ENCODE data around the gene MTUS2. TPM values are rescaled to one million over a fixed set of nuclear protein-coding genes. Genes with fewer than 3 reads are reported as not detected.

The MTUS2 gene
- total RNA-seq, 1 donor from 2014 or later, result not detected

DNA sequence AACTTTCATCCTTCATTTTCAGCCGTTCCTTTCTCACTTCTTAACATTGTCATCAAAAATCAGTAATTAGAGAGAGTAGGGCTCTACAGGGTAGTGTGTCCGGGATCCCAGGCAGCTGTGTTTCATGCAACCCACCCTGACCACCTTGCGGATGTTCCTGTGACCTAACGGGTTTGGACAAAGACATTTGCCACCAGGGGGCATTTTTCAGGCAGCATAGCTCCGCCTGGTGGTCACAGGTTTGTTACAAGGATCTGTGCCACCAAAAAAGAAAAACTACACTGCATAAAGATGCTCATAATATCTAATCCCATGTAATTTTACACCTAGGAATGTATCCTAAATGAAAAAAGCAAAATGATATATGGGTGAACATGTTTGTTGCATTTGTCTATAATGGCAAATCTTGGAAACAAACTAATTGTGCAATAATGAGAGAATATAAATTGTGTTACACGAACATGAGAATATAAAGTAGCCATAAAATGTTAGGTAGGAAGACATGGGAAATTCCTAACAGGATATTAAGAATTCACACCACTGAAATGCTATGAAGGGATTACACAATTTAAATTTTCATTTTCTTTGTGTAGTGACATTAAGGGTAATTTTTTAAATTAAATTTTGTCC lies 652.3 kb downstream of the MTUS2 start:
- Histone ChIP-seq H3K36me3 (ENCODE audit: control insufficient read depth, insufficient read depth, low read length) (no peaks in the 10 kb centered on the region), H3K4me3 (ENCODE audit: low read depth, low read length) (no peak overlapping the region), H3K27me3 (ENCODE audit: control insufficient read depth, insufficient read depth, low read length) (no peaks in the 10 kb centered on the region)
- FAIRE-seq (no peak), DNase-seq (ENCODE audit: low read depth) (peak; percentile 58)
- TF ChIP-seq, protein P1, sequence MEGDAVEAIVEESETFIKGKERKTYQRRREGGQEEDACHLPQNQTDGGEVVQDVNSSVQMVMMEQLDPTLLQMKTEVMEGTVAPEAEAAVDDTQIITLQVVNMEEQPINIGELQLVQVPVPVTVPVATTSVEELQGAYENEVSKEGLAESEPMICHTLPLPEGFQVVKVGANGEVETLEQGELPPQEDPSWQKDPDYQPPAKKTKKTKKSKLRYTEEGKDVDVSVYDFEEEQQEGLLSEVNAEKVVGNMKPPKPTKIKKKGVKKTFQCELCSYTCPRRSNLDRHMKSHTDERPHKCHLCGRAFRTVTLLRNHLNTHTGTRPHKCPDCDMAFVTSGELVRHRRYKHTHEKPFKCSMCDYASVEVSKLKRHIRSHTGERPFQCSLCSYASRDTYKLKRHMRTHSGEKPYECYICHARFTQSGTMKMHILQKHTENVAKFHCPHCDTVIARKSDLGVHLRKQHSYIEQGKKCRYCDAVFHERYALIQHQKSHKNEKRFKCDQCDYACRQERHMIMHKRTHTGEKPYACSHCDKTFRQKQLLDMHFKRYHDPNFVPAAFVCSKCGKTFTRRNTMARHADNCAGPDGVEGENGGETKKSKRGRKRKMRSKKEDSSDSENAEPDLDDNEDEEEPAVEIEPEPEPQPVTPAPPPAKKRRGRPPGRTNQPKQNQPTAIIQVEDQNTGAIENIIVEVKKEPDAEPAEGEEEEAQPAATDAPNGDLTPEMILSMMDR (IDR thresholded peaks at IDR 0.05; ENCODE audit: insufficient read depth, low read length, severe bottlenecking), result peak; percentile 96

DNA sequence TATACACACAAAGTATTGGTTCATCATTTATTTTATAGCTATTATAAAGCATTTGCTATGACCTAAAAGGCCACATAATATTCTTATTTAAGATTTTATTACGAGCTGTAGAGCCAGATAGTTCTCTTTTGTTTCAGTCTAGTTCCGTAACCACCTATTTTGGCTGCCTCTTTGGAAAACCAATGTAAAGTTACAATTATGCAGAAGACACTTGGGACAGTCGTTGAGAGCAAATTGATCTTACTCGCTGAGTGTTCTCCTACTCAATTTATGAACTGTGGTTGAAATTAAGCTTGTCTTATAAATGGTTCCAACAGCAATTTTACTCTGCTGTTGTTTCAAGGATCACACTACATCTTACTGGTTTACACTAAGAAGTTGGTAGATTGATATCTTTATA lies 653.0 kb downstream of the MTUS2 start:
- Histone ChIP-seq H3K27me3 (ENCODE audit: control insufficient read depth, insufficient read depth, low read length) (peaks cover 2% of the 10 kb centered on the region), H3K36me3 (ENCODE audit: control insufficient read depth, insufficient read depth, low read length) (no peaks in the 10 kb centered on the region), H3K4me3 (ENCODE audit: low read depth, low read length) (no peak overlapping the region)
- no peak for DNase-seq (ENCODE audit: low read depth)
- no peak for FAIRE-seq
- TF ChIP-seq, protein P1 (IDR thresholded peaks at IDR 0.05; ENCODE audit: insufficient read depth, low read length, severe bottlenecking), result no peak

DNA sequence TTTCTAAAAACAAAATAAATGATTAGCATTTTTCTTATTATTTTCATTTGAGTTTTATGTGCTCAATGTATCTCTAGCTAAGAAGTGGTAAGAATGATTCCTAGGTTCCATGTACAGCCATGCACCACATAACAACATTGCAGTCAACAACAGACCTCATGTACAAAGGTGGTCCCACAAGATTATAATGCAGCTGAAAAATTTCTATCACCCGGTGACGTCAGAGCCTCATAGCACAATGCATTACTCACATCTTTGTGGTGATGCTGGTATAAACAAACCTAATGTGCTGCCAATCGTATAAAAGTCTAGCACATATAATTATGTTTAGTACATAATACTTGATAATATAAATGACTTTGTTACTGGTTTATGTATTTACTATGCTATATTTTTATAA lies 654.9 kb downstream of the MTUS2 start:
- Histone ChIP-seq H3K4me3 (ENCODE audit: low read depth, low read length) (no peak overlapping the region), H3K27me3 (ENCODE audit: control insufficient read depth, insufficient read depth, low read length) (peaks cover 2% of the 10 kb centered on the region), H3K36me3 (ENCODE audit: control insufficient read depth, insufficient read depth, low read length) (no peaks in the 10 kb centered on the region)
- DNase-seq (ENCODE audit: low read depth), result peak; percentile 18
- TF ChIP-seq, protein P1 (IDR thresholded peaks at IDR 0.05; ENCODE audit: insufficient read depth, low read length, severe bottlenecking), result no peak
- FAIRE-seq, result no peak

DNA sequence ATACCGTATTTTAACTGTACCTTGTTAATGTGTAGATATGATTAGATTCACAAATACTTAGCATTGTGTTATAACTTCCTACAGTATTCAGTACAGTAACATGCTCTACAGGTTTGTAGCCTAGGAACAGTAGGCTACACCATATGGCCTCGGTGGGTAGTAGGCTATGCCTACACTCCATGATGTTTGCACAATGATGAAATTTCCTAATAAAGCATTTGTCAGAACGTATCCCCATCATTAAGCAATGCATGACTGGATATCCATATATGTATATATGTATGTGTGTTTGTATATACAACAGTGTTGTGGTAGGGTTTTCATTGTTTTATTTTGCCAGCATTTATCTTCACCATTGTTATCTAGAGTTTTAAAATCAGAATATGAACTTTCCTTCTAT lies 655.9 kb downstream of the MTUS2 start:
- TF ChIP-seq, protein P1 (IDR thresholded peaks at IDR 0.05; ENCODE audit: insufficient read depth, low read length, severe bottlenecking), result no peak
- no peak for FAIRE-seq
- DNase-seq (ENCODE audit: low read depth), result peak; percentile 83
- Histone ChIP-seq H3K36me3 (ENCODE audit: control insufficient read depth, insufficient read depth, low read length) (no peaks in the 10 kb centered on the region), H3K4me3 (ENCODE audit: low read depth, low read length) (no peak overlapping the region), H3K27me3 (ENCODE audit: control insufficient read depth, insufficient read depth, low read length) (peaks cover 3% of the 10 kb centered on the region)

DNA sequence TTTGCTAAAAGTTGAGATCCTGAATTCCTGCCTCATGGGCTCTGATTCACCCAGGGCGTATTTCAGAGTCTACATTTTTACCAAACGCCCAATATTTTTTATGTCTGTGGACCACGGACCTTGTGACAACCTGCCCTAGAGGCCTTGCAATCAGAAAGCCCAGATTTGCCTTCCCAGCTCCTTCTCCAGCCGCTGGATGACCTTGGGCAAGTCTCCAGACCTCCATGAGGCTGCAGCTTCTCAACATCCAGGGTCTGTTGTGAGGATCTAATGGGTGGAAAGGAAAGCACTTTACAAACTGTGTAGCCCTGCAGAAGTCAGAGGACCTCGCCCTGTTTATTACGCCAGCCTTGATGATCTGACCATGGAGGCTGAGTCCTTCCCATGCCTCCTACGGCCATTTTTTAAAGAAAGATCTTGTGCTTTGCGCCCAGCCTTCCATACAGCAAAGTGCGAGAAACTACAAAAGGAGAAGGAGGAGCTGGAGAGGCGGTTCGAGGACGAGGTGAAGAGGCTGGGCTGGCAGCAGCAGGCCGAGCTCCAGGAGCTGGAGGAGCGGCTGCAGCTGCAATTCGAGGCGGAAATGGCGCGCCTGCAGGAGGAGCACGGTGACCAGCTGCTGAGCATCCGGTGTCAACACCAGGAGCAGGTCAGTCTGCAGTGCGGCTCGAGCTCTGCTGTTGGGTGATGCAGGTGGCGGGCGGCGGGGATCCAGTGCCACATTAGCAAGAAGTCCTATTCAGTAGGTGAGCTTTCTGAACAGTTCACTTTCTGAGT lies 659.8 kb downstream of the MTUS2 start:
- TF ChIP-seq, protein P1 (IDR thresholded peaks at IDR 0.05; ENCODE audit: insufficient read depth, low read length, severe bottlenecking), result no peak
- Histone ChIP-seq H3K4me3 (ENCODE audit: low read depth, low read length) (no peak overlapping the region), H3K36me3 (ENCODE audit: control insufficient read depth, insufficient read depth, low read length) (no peaks in the 10 kb centered on the region), H3K27me3 (ENCODE audit: control insufficient read depth, insufficient read depth, low read length) (peaks cover 6% of the 10 kb centered on the region)
- no peak for FAIRE-seq
- DNase-seq (ENCODE audit: low read depth), result no peak

Data from bronchial epithelial cell (primary cell).